ENCODE results near the gene CD38. TPM values are rescaled to one million over a fixed set of nuclear protein-coding genes. Genes with fewer than 3 reads are reported as not detected.

The CD38 gene
- total RNA-seq, 1 experiment from 2014 or later: not detected

DNA sequence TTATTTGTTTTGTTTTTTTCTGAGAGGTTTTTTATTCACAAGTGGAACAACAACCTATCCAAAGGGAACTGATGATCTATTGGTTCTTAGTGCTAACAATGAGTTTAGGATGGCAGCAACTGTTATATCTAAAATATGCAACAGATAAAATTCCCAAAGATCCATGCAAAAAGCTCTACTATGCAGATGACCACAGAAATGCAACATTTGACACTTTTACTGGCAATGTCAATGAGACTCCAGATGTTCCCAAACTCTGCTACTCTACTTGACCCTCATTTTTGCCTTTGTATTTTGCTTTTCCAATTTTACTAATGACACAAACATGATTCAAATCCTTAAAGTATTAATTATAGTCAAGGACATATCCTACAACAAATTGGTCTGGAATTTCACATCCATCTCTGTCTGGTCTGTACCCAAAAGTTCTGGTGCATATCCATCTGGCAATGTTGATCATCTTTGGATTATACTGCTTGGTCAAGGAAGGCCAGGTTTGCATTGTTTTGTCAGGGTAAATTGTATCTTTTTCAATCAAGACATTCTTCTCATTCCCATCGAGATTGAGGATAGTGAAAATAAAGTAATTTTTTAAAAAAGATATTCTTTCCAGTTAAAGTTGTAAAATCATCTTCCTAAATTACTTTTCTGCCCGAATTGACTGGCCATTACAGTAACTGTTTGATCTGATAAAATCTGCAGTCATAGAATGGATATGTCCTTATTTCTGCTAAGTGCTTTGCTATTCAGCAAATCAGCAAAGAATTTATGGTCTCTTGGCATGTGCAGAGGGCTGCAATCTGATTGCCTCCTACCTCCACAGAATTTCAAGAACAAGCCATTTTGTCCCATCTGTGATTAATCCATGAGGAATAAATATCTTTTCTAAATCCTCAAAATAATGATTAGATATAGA is 86.8 kb downstream of the CD38 start:
- no peaks in the 10 kb centered on the region for H3K4me1 ChIP-seq (ENCODE audit: insufficient read depth, low read length)
- H3K36me3 ChIP-seq (ENCODE audit: low read depth, low read length): no peaks in the 10 kb centered on the region
- H3K9me3 ChIP-seq (ENCODE audit: low read length): no peaks in the 10 kb centered on the region
- H3K79me2 ChIP-seq (ENCODE audit: low read length): no peaks in the 10 kb centered on the region
- no peaks in the 10 kb centered on the region for H3K27me3 ChIP-seq (ENCODE audit: low read length)
- TF ChIP-seq EZH2 (IDR thresholded peaks at IDR 0.05; ENCODE audit: low read length, unreplicated experiment): no peak
- TF ChIP-seq, protein P1, sequence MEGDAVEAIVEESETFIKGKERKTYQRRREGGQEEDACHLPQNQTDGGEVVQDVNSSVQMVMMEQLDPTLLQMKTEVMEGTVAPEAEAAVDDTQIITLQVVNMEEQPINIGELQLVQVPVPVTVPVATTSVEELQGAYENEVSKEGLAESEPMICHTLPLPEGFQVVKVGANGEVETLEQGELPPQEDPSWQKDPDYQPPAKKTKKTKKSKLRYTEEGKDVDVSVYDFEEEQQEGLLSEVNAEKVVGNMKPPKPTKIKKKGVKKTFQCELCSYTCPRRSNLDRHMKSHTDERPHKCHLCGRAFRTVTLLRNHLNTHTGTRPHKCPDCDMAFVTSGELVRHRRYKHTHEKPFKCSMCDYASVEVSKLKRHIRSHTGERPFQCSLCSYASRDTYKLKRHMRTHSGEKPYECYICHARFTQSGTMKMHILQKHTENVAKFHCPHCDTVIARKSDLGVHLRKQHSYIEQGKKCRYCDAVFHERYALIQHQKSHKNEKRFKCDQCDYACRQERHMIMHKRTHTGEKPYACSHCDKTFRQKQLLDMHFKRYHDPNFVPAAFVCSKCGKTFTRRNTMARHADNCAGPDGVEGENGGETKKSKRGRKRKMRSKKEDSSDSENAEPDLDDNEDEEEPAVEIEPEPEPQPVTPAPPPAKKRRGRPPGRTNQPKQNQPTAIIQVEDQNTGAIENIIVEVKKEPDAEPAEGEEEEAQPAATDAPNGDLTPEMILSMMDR (conservative IDR thresholded peaks at IDR 0.05; ENCODE audit: low read depth, low read length): no peak
- no peak for TF ChIP-seq EZH2phosphoT487 (IDR thresholded peaks at IDR 0.05; ENCODE audit: borderline replicate concordance, low read length)
- ATAC-seq (no peak), DNase-seq (no peak)
- no peak overlapping the region for H3K27ac ChIP-seq (ENCODE audit: low read length)
- no peaks in the 10 kb centered on the region for H3K9me2 ChIP-seq (replicated peaks; ENCODE audit: low read length)
- BruUV-seq (replicated peaks): no TSS peak
- ChIA-PET CTCF (no interaction called here), POLR2A (ENCODE audit: unreplicated experiment) (no interaction called here)
- intact Hi-C loops (cut with micrococcal nuclease): no loop called here
- H3K9ac ChIP-seq (ENCODE audit: low read length): no peak overlapping the region
- H4K20me1 ChIP-seq (ENCODE audit: low read length): no peaks in the 10 kb centered on the region
- no peaks in the 10 kb centered on the region for H3F3A ChIP-seq (ENCODE audit: low read length, unreplicated experiment)
- H3K4me3 ChIP-seq (ENCODE audit: low read length): no peak overlapping the region
- no peak overlapping the region for H2AFZ ChIP-seq (ENCODE audit: low read length)
- no peak overlapping the region for H3K4me2 ChIP-seq (ENCODE audit: low read length)

DNA sequence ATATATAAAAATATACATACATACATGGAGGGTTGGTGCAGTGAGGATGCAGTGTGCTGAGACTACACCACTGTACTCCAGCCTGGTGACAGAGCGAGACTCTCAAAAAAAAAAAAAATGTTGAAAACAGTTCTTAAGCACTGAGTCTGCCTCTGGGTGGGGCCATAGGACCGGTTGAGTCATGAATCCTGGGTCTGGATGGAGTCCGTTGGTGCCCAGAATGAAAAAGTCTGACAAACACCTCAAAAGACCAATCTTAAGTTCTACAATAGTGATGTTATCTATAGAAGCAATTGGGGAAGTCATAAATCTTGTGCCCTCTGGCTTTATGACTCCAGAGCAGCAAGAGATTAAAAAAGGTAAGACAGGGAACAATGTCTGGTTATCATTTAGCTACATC is 90.0 kb downstream of the CD38 start:
- intact Hi-C loops (cut with micrococcal nuclease): no loop called here
- no TSS peak for BruUV-seq (replicated peaks)
- Histone ChIP-seq H3K9me3 (ENCODE audit: low read length) (no peaks in the 10 kb centered on the region), H3K27me3 (ENCODE audit: low read length) (no peaks in the 10 kb centered on the region), H4K20me1 (ENCODE audit: low read length) (no peaks in the 10 kb centered on the region), H3K4me3 (ENCODE audit: low read length) (no peak overlapping the region), H3K36me3 (ENCODE audit: low read depth, low read length) (no peaks in the 10 kb centered on the region), H3K9ac (ENCODE audit: low read length) (no peak overlapping the region), H3F3A (ENCODE audit: low read length, unreplicated experiment) (no peaks in the 10 kb centered on the region), H3K27ac (ENCODE audit: low read length) (no peak overlapping the region), H2AFZ (ENCODE audit: low read length) (no peak overlapping the region), H3K9me2 (replicated peaks; ENCODE audit: low read length) (no peaks in the 10 kb centered on the region), H3K4me1 (ENCODE audit: insufficient read depth, low read length) (no peaks in the 10 kb centered on the region), H3K79me2 (ENCODE audit: low read length) (no peaks in the 10 kb centered on the region), H3K4me2 (ENCODE audit: low read length) (no peak overlapping the region)
- TF ChIP-seq EZH2 (IDR thresholded peaks at IDR 0.05; ENCODE audit: low read length, unreplicated experiment): no peak
- TF ChIP-seq, protein P1 (conservative IDR thresholded peaks at IDR 0.05; ENCODE audit: low read depth, low read length): peak; percentile 28
- ChIA-PET POLR2A (ENCODE audit: unreplicated experiment) (no interaction called here), CTCF (no interaction called here)
- peak; percentile 37 for DNase-seq
- ATAC-seq: no peak; the same call in 1 of the 2 replicates

DNA sequence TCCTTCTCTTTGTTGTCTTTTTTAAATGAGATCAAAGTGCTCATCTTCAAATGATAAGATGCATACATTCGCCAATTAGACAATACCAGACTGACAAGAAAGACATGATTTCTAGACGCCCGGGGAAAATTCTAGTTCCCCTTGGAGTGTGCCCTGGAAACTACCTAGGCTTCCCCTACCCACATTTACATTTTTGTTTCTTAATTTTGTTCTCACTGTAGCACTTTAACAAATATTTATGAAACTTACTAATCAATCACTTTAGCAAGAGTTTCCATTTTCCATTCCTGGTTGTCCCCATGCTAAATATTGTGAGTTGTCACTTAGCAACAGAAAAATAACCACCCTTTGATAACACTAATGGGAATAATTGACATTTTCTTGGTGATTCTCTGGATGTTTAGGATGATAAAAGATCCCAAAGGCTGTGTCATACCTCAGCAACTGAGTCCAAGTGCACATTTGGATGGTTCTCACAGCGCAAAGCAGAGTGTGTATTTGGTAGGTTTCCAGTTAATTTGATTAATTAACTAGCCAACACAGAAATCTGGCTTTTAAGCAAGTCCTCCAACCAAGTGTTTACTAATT is 90.8 kb downstream of the CD38 start:
- no peak overlapping the region for H2AFZ ChIP-seq (ENCODE audit: low read length)
- ATAC-seq (no peak), DNase-seq (no peak)
- H3K9me3 ChIP-seq (ENCODE audit: low read length): no peaks in the 10 kb centered on the region
- H3F3A ChIP-seq (ENCODE audit: low read length, unreplicated experiment): no peaks in the 10 kb centered on the region
- H3K27ac ChIP-seq (ENCODE audit: low read length): no peak overlapping the region
- no peak overlapping the region for H3K9ac ChIP-seq (ENCODE audit: low read length)
- H3K4me2 ChIP-seq (ENCODE audit: low read length): no peak overlapping the region
- POLR2A ChIA-PET (ENCODE audit: unreplicated experiment): no interaction called here
- H3K9me2 ChIP-seq (replicated peaks; ENCODE audit: low read length): no peaks in the 10 kb centered on the region
- H4K20me1 ChIP-seq (ENCODE audit: low read length): no peaks in the 10 kb centered on the region
- BruUV-seq (replicated peaks): no TSS peak
- H3K4me3 ChIP-seq (ENCODE audit: low read length): no peak overlapping the region
- TF ChIP-seq, protein P1 (conservative IDR thresholded peaks at IDR 0.05; ENCODE audit: low read depth, low read length): no peak
- TF ChIP-seq EZH2phosphoT487 (IDR thresholded peaks at IDR 0.05; ENCODE audit: borderline replicate concordance, low read length) (no peak), EZH2 (IDR thresholded peaks at IDR 0.05; ENCODE audit: low read length, unreplicated experiment) (no peak)
- H3K27me3 ChIP-seq (ENCODE audit: low read length): no peaks in the 10 kb centered on the region
- H3K4me1 ChIP-seq (ENCODE audit: insufficient read depth, low read length): no peaks in the 10 kb centered on the region
- H3K79me2 ChIP-seq (ENCODE audit: low read length): no peaks in the 10 kb centered on the region
- CTCF ChIA-PET: no interaction called here
- intact Hi-C loops (cut with micrococcal nuclease): no loop called here
- no peaks in the 10 kb centered on the region for H3K36me3 ChIP-seq (ENCODE audit: low read depth, low read length)
